ENCODE measurements around the gene NAV3. TPM values are rescaled to one million over a fixed set of nuclear protein-coding genes. Genes with fewer than 3 reads are reported as not detected.

NAV3 gene
- total RNA-seq, 1 experiment from 2014 or later = 3.4 TPM

- H2AFZ ChIP-seq (ENCODE audit: low read length) = no peak overlapping the region
- no peaks in the 10 kb centered on the region for H3K36me3 ChIP-seq (ENCODE audit: insufficient read depth, low read length)
- H3K27ac ChIP-seq (ENCODE audit: low read length) = no peak overlapping the region
- no peak overlapping the region for H3K4me3 ChIP-seq (ENCODE audit: low read length)
- no peaks in the 10 kb centered on the region for H3K79me2 ChIP-seq (ENCODE audit: low read length)
- no peaks in the 10 kb centered on the region for H3K9me3 ChIP-seq (ENCODE audit: low read length)
- no peaks in the 10 kb centered on the region for H3K9me2 ChIP-seq (replicated peaks; ENCODE audit: insufficient read depth, low read length)
- no peaks in the 10 kb centered on the region for H3K4me1 ChIP-seq (ENCODE audit: low read length)
- H3K9ac ChIP-seq (ENCODE audit: low read length) = no peak overlapping the region
- H3K27me3 ChIP-seq (ENCODE audit: low read length) = no peaks in the 10 kb centered on the region
- no peak for DNase-seq
- H3K4me2 ChIP-seq (ENCODE audit: low read depth, low read length, poor library complexity, severe bottlenecking) = no peak overlapping the region
- no peaks in the 10 kb centered on the region for H4K20me1 ChIP-seq (ENCODE audit: insufficient read depth, low read depth, low read length)
Observed at GRCh38 chr12:77888611-77889010, 57.9 kb downstream of the NAV3 start.

- H2AFZ ChIP-seq (ENCODE audit: low read length) = no peak overlapping the region
Observed at GRCh38 chr12:77891518-77892147, 60.9 kb downstream of the NAV3 start.

GRCh38 chr12:77893918-77894317 is 63.2 kb downstream of the NAV3 start:
- DNase-seq = no peak
- Histone ChIP-seq H3K4me1 (ENCODE audit: low read length) (no peaks in the 10 kb centered on the region), H2AFZ (ENCODE audit: low read length) (no peak overlapping the region), H3K36me3 (ENCODE audit: insufficient read depth, low read length) (no peaks in the 10 kb centered on the region), H3K9me3 (ENCODE audit: low read length) (no peaks in the 10 kb centered on the region), H3K4me3 (ENCODE audit: low read length) (no peak overlapping the region), H3K4me2 (ENCODE audit: low read depth, low read length, poor library complexity, severe bottlenecking) (no peak overlapping the region), H3K79me2 (ENCODE audit: low read length) (no peaks in the 10 kb centered on the region), H4K20me1 (ENCODE audit: insufficient read depth, low read depth, low read length) (no peaks in the 10 kb centered on the region), H3K9me2 (replicated peaks; ENCODE audit: insufficient read depth, low read length) (no peaks in the 10 kb centered on the region), H3K27me3 (ENCODE audit: low read length) (no peaks in the 10 kb centered on the region), H3K27ac (ENCODE audit: low read length) (no peak overlapping the region), H3K9ac (ENCODE audit: low read length) (no peak overlapping the region)

More at GRCh38 chr12:77891518-77892147, 60.9 kb downstream of the NAV3 start:
- Histone ChIP-seq H3K36me3 (ENCODE audit: insufficient read depth, low read length) (no peaks in the 10 kb centered on the region), H3K4me3 (ENCODE audit: low read length) (no peak overlapping the region), H3K9me2 (replicated peaks; ENCODE audit: insufficient read depth, low read length) (no peaks in the 10 kb centered on the region), H3K9me3 (ENCODE audit: low read length) (no peaks in the 10 kb centered on the region), H3K79me2 (ENCODE audit: low read length) (no peaks in the 10 kb centered on the region), H3K27me3 (ENCODE audit: low read length) (no peaks in the 10 kb centered on the region), H3K4me1 (ENCODE audit: low read length) (no peaks in the 10 kb centered on the region), H3K27ac (ENCODE audit: low read length) (no peak overlapping the region), H3K4me2 (ENCODE audit: low read depth, low read length, poor library complexity, severe bottlenecking) (no peak overlapping the region), H4K20me1 (ENCODE audit: insufficient read depth, low read depth, low read length) (no peaks in the 10 kb centered on the region), H3K9ac (ENCODE audit: low read length) (no peak overlapping the region)
- no peak for DNase-seq

GRCh38 chr12:77894556-77894955 is 63.9 kb downstream of the NAV3 start:
- no peaks in the 10 kb centered on the region for H3K79me2 ChIP-seq (ENCODE audit: low read length)
- no peaks in the 10 kb centered on the region for H3K9me2 ChIP-seq (replicated peaks; ENCODE audit: insufficient read depth, low read length)
- no peaks in the 10 kb centered on the region for H3K36me3 ChIP-seq (ENCODE audit: insufficient read depth, low read length)
- H3K27ac ChIP-seq (ENCODE audit: low read length) = no peak overlapping the region
- H4K20me1 ChIP-seq (ENCODE audit: insufficient read depth, low read depth, low read length) = no peaks in the 10 kb centered on the region
- H3K9ac ChIP-seq (ENCODE audit: low read length) = no peak overlapping the region
- H3K27me3 ChIP-seq (ENCODE audit: low read length) = no peaks in the 10 kb centered on the region
- no peak overlapping the region for H2AFZ ChIP-seq (ENCODE audit: low read length)
- no peak overlapping the region for H3K4me3 ChIP-seq (ENCODE audit: low read length)
- H3K4me2 ChIP-seq (ENCODE audit: low read depth, low read length, poor library complexity, severe bottlenecking) = no peak overlapping the region
- no peak for DNase-seq
- H3K4me1 ChIP-seq (ENCODE audit: low read length) = no peaks in the 10 kb centered on the region
- no peaks in the 10 kb centered on the region for H3K9me3 ChIP-seq (ENCODE audit: low read length)

- H3K4me2 ChIP-seq (ENCODE audit: low read depth, low read length, poor library complexity, severe bottlenecking) = no peak overlapping the region
- H3K79me2 ChIP-seq (ENCODE audit: low read length) = no peaks in the 10 kb centered on the region
- H3K27ac ChIP-seq (ENCODE audit: low read length) = no peak overlapping the region
- H2AFZ ChIP-seq (ENCODE audit: low read length) = no peak overlapping the region
- no peaks in the 10 kb centered on the region for H4K20me1 ChIP-seq (ENCODE audit: insufficient read depth, low read depth, low read length)
- H3K27me3 ChIP-seq (ENCODE audit: low read length) = no peaks in the 10 kb centered on the region
- H3K36me3 ChIP-seq (ENCODE audit: insufficient read depth, low read length) = no peaks in the 10 kb centered on the region
- no peak overlapping the region for H3K4me3 ChIP-seq (ENCODE audit: low read length)
- no peaks in the 10 kb centered on the region for H3K9me3 ChIP-seq (ENCODE audit: low read length)
- H3K9me2 ChIP-seq (replicated peaks; ENCODE audit: insufficient read depth, low read length) = no peaks in the 10 kb centered on the region
- no peaks in the 10 kb centered on the region for H3K4me1 ChIP-seq (ENCODE audit: low read length)
- no peak overlapping the region for H3K9ac ChIP-seq (ENCODE audit: low read length)
- no peak for DNase-seq
Observed at GRCh38 chr12:77895699-77896098, 65.0 kb downstream of the NAV3 start.

- H2AFZ ChIP-seq (ENCODE audit: low read length) = no peak overlapping the region
- no peak overlapping the region for H3K27ac ChIP-seq (ENCODE audit: low read length)
- H3K4me2 ChIP-seq (ENCODE audit: low read depth, low read length, poor library complexity, severe bottlenecking) = no peak overlapping the region
- H3K79me2 ChIP-seq (ENCODE audit: low read length) = no peaks in the 10 kb centered on the region
- H3K9me2 ChIP-seq (replicated peaks; ENCODE audit: insufficient read depth, low read length) = no peaks in the 10 kb centered on the region
- H4K20me1 ChIP-seq (ENCODE audit: insufficient read depth, low read depth, low read length) = no peaks in the 10 kb centered on the region
- no peak overlapping the region for H3K9ac ChIP-seq (ENCODE audit: low read length)
- H3K27me3 ChIP-seq (ENCODE audit: low read length) = no peaks in the 10 kb centered on the region
- H3K36me3 ChIP-seq (ENCODE audit: insufficient read depth, low read length) = no peaks in the 10 kb centered on the region
- H3K9me3 ChIP-seq (ENCODE audit: low read length) = no peaks in the 10 kb centered on the region
- no peak for DNase-seq
- H3K4me3 ChIP-seq (ENCODE audit: low read length) = no peak overlapping the region
- H3K4me1 ChIP-seq (ENCODE audit: low read length) = no peaks in the 10 kb centered on the region
Observed at GRCh38 chr12:77907936-77908335, 77.2 kb downstream of the NAV3 start.

DNA sequence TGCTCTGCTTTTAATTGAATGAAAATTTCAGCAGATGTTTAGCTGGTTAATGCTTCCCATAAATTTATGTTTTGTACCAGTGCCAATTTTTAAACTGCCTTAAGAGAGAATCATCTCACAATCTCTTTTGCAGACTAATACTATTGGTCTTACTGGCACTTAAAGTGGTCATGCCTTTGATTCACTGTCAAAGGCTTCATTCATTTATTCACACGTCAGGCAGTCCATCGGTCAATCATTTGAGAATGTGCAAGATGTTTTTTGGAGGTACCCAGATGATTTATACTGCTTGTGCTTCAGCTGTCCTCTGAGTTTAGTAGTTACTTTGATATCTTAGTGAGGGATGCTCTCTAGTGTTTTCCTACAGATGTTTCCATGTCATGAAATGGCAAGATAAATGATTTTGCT is 83.4 kb downstream of the NAV3 start:
- Histone ChIP-seq H3K4me3 (ENCODE audit: low read length) (no peak overlapping the region), H3K9ac (ENCODE audit: low read length) (no peak overlapping the region), H3K9me3 (ENCODE audit: low read length) (no peaks in the 10 kb centered on the region), H3K9me2 (replicated peaks; ENCODE audit: insufficient read depth, low read length) (no peaks in the 10 kb centered on the region), H3K79me2 (ENCODE audit: low read length) (no peaks in the 10 kb centered on the region), H3K27ac (ENCODE audit: low read length) (no peak overlapping the region), H3K36me3 (ENCODE audit: insufficient read depth, low read length) (no peaks in the 10 kb centered on the region), H3K4me2 (ENCODE audit: low read depth, low read length, poor library complexity, severe bottlenecking) (no peak overlapping the region), H3K27me3 (ENCODE audit: low read length) (no peaks in the 10 kb centered on the region), H4K20me1 (ENCODE audit: insufficient read depth, low read depth, low read length) (no peaks in the 10 kb centered on the region), H2AFZ (ENCODE audit: low read length) (no peak overlapping the region), H3K4me1 (ENCODE audit: low read length) (no peaks in the 10 kb centered on the region)
- DNase-seq = no peak

DNA sequence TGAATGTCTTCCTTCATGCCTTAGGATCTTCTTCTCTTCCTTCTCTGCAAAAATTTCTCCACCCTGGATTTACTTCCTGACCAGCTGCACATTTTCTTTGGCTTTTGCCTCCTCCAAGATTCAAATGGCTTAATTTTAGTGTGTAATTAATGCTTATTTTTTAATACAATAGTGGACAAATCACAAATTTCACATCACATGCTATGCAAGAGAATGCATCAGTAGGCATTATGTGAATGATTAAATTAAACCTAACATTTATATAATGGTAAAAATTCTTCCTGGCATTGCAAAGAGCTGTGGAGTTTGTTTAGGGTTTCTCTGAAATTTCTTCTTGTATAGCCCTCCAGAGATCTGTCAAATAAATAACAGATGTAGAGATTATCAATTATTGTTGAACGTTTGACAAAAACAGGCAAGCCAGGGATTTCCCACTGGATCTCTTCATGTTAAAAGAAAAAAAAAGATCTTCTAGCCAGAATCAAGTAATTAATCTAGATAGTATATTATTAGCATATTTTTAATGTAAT is 84.4 kb downstream of the NAV3 start:
- H3K4me3 ChIP-seq (ENCODE audit: low read length) = no peak overlapping the region
- H3K9me3 ChIP-seq (ENCODE audit: low read length) = no peaks in the 10 kb centered on the region
- no peak overlapping the region for H2AFZ ChIP-seq (ENCODE audit: low read length)
- no peaks in the 10 kb centered on the region for H3K9me2 ChIP-seq (replicated peaks; ENCODE audit: insufficient read depth, low read length)
- no peak overlapping the region for H3K9ac ChIP-seq (ENCODE audit: low read length)
- no peaks in the 10 kb centered on the region for H3K79me2 ChIP-seq (ENCODE audit: low read length)
- no peaks in the 10 kb centered on the region for H3K4me1 ChIP-seq (ENCODE audit: low read length)
- H4K20me1 ChIP-seq (ENCODE audit: insufficient read depth, low read depth, low read length) = no peaks in the 10 kb centered on the region
- DNase-seq = no peak
- no peak overlapping the region for H3K27ac ChIP-seq (ENCODE audit: low read length)
- no peaks in the 10 kb centered on the region for H3K36me3 ChIP-seq (ENCODE audit: insufficient read depth, low read length)
- H3K4me2 ChIP-seq (ENCODE audit: low read depth, low read length, poor library complexity, severe bottlenecking) = no peak overlapping the region
- H3K27me3 ChIP-seq (ENCODE audit: low read length) = no peaks in the 10 kb centered on the region
